ENCODE data around the gene TRIP13.

TRIP13 gene

DNA sequence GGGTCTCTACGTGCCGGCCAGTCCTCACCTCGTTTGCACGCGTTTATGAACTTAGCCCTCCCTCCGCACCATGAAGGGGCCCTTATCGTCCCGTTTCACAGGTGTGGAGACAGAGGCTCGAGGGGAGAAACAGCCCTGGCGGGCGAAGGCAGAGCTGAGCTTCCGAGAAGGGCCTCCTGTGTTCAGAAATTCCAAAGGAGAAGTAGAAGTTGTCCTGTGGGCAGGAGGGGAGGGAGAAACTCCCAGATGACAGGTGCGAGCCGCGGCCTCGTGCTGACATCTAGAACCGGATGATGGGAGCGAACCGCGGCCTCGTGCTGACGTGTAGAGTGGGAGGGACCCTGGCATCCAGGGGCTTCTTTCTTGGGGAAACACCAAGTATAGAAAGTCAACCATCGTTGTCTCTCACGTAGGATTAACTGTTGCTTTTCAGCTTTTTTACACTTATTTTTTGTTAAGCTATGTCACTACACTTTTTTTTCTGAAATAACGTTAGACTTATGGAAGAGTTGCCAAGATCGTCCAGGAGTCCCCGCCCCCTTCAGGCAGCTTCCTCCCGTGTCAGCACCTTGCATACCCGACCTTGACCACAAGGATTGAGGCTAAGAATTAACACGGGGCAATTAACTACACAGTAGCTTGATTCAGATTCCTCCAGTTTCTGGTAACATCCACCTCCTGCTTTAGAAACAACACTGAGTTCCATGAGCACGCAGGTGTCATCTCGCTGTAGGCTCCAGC is 73.1 kb downstream of the TRIP13 start:
- Histone ChIP-seq H3K79me2 (ENCODE audit: control insufficient read depth, low read length) (no peaks in the 10 kb centered on the region), H3K27ac (ENCODE audit: low read depth, low read length) (no peak overlapping the region), H3K4me1 (ENCODE audit: control insufficient read depth, low read length) (peaks cover 22% of the 10 kb centered on the region), H3F3A (ENCODE audit: control insufficient read depth, insufficient read depth) (no peaks in the 10 kb centered on the region), H3K36me3 (ENCODE audit: control insufficient read depth, low read length) (no peaks in the 10 kb centered on the region), H3K4me2 (ENCODE audit: low read length) (no peak overlapping the region), H3K9me2 (replicated peaks; ENCODE audit: control insufficient read depth, low read length) (no peaks in the 10 kb centered on the region), H4K20me1 (ENCODE audit: control insufficient read depth, insufficient read depth, low read depth, low read length) (no peaks in the 10 kb centered on the region), H3K4me3 (ENCODE audit: low read length) (no peak overlapping the region), H3K27me3 (ENCODE audit: control insufficient read depth, low read length) (peaks cover 4% of the 10 kb centered on the region; the same call in 1 of the 2 replicates), H3K9me3 (ENCODE audit: control insufficient read depth, insufficient read depth, low read length) (no peaks in the 10 kb centered on the region)
- TF ChIP-seq, protein P1, sequence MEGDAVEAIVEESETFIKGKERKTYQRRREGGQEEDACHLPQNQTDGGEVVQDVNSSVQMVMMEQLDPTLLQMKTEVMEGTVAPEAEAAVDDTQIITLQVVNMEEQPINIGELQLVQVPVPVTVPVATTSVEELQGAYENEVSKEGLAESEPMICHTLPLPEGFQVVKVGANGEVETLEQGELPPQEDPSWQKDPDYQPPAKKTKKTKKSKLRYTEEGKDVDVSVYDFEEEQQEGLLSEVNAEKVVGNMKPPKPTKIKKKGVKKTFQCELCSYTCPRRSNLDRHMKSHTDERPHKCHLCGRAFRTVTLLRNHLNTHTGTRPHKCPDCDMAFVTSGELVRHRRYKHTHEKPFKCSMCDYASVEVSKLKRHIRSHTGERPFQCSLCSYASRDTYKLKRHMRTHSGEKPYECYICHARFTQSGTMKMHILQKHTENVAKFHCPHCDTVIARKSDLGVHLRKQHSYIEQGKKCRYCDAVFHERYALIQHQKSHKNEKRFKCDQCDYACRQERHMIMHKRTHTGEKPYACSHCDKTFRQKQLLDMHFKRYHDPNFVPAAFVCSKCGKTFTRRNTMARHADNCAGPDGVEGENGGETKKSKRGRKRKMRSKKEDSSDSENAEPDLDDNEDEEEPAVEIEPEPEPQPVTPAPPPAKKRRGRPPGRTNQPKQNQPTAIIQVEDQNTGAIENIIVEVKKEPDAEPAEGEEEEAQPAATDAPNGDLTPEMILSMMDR (IDR thresholded peaks at IDR 0.05; ENCODE audit: low read depth, low read length, poor library complexity, severe bottlenecking): no peak
- TF ChIP-seq EZH2phosphoT487 (IDR thresholded peaks at IDR 0.05; ENCODE audit: borderline replicate concordance, low read length): no peak

DNA sequence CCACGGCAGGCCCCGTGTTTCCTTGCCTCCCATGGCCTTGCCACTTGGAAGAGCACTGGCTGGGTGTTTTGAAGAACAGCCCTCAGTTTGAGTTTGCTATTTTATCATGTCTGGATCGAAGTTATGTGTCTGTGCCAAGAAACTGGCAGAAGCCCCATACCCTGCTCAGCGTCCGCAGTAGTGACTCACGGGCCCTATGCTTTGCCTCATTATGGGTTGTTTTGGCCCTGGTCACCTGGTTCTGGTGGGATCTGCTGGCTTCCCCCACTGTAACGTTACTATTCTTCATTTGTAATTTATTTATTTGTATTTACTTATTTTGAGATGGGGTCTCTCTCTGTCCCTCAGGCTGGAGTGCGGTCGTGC is 73.6 kb downstream of the TRIP13 start:
- H3K79me2 ChIP-seq (ENCODE audit: control insufficient read depth, low read length): no peaks in the 10 kb centered on the region
- H3F3A ChIP-seq (ENCODE audit: control insufficient read depth, insufficient read depth): no peaks in the 10 kb centered on the region
- TF ChIP-seq, protein P1 (IDR thresholded peaks at IDR 0.05; ENCODE audit: low read depth, low read length, poor library complexity, severe bottlenecking): no peak
- no peak for TF ChIP-seq EZH2phosphoT487 (IDR thresholded peaks at IDR 0.05; ENCODE audit: borderline replicate concordance, low read length)
- no peak overlapping the region for H3K27ac ChIP-seq (ENCODE audit: low read depth, low read length)
- no peaks in the 10 kb centered on the region for H3K36me3 ChIP-seq (ENCODE audit: control insufficient read depth, low read length)
- peaks cover 4% of the 10 kb centered on the region; the same call in 1 of the 2 replicates for H3K27me3 ChIP-seq (ENCODE audit: control insufficient read depth, low read length)
- no peaks in the 10 kb centered on the region for H3K9me3 ChIP-seq (ENCODE audit: control insufficient read depth, insufficient read depth, low read length)
- H3K4me1 ChIP-seq (ENCODE audit: control insufficient read depth, low read length): peaks cover 22% of the 10 kb centered on the region
- no peak overlapping the region for H3K4me2 ChIP-seq (ENCODE audit: low read length)
- no peaks in the 10 kb centered on the region for H3K9me2 ChIP-seq (replicated peaks; ENCODE audit: control insufficient read depth, low read length)
- H3K4me3 ChIP-seq (ENCODE audit: low read length): no peak overlapping the region
- H4K20me1 ChIP-seq (ENCODE audit: control insufficient read depth, insufficient read depth, low read depth, low read length): no peaks in the 10 kb centered on the region

DNA sequence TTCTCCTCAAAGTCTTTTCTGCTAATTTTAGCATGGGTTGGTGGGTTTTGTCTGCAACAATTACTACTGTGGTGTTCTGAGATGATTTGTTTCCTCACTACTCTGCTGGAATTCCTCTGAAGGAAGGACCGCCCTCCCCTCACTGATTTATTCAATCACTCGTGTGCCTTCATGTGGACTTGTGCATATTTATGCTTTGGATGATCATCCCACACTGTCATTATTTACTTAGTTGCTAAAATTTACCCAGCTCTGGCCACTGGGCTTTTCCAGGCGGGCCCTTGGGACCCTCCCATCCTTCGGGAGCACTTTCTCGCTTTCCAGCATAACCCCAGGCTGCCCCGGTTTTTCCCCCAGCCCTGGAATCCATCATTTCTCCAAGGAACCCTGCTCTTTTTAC is 74.3 kb downstream of the TRIP13 start:
- no peak overlapping the region for H3K4me2 ChIP-seq (ENCODE audit: low read length)
- H3K36me3 ChIP-seq (ENCODE audit: control insufficient read depth, low read length): no peaks in the 10 kb centered on the region
- no peaks in the 10 kb centered on the region for H4K20me1 ChIP-seq (ENCODE audit: control insufficient read depth, insufficient read depth, low read depth, low read length)
- peaks cover 22% of the 10 kb centered on the region for H3K4me1 ChIP-seq (ENCODE audit: control insufficient read depth, low read length)
- no peaks in the 10 kb centered on the region for H3F3A ChIP-seq (ENCODE audit: control insufficient read depth, insufficient read depth)
- peaks cover 4% of the 10 kb centered on the region; the same call in 1 of the 2 replicates for H3K27me3 ChIP-seq (ENCODE audit: control insufficient read depth, low read length)
- TF ChIP-seq, protein P1 (IDR thresholded peaks at IDR 0.05; ENCODE audit: low read depth, low read length, poor library complexity, severe bottlenecking): no peak
- no peak for TF ChIP-seq EZH2phosphoT487 (IDR thresholded peaks at IDR 0.05; ENCODE audit: borderline replicate concordance, low read length)
- H3K79me2 ChIP-seq (ENCODE audit: control insufficient read depth, low read length): no peaks in the 10 kb centered on the region
- no peak overlapping the region for H3K27ac ChIP-seq (ENCODE audit: low read depth, low read length)
- H3K4me3 ChIP-seq (ENCODE audit: low read length): no peak overlapping the region
- no peaks in the 10 kb centered on the region for H3K9me2 ChIP-seq (replicated peaks; ENCODE audit: control insufficient read depth, low read length)
- H3K9me3 ChIP-seq (ENCODE audit: control insufficient read depth, insufficient read depth, low read length): no peaks in the 10 kb centered on the region
